Spleen (tissue), 7 donors: ENCODE data around the gene SHC3.

ENCODE experiments used
- CTCF ChIP-seq, 11 experiments: fragments of 200-600 bp in 7 of 11; fragments of 450-650 bp in 4 of 11; sonication (generic) in 4 of 11; IDR thresholded peaks in 8 of 11; conservative IDR thresholded peaks in 3 of 11; 1 replicate in 7 of 11; 2 replicates in 4 of 11; pipeline versions ENCODE4 v1.4.0 to v1.8.0; 2016 to 2021; ENCODE audit warnings: antibody characterized with exemption in 11 of 11, inconsistent platforms in 4 of 11, mild to moderate bottlenecking in 1 of 11
- POLR2A ChIP-seq, 3 donors: fragments of 450-650 bp; IDR thresholded peaks; one replicate each; pipeline ENCODE4 v1.5.1; 2017; ENCODE audit warnings: antibody characterized with exemption in 3 of 3, mild to moderate bottlenecking in 1 of 3
- POLR2AphosphoS5 ChIP-seq, 3 donors: sonication (generic); formaldehyde crosslinking; IDR thresholded peaks; one replicate each; pipeline ENCODE4 v1.5.1; 2017; ENCODE audit warnings: antibody characterized with exemption in 3 of 3
- donor health status: DM: no; HTN: no; CAD: no; lungs with moderate emphysema.
- donor health status: DM: no; HTN: no; CAD: no.
- donor health status: DM: no; HTN: no; CAD: no.

GRCh38 chr9:89039104-89039465 is 139.5 kb downstream of the SHC3 start:
- TF ChIP-seq CTCF (IDR thresholded peaks at IDR 0.05 in 8 of 11, conservative IDR thresholded peaks at IDR 0.05 in 3 of 11), result no peak
- no peak for TF ChIP-seq POLR2AphosphoS5 (IDR thresholded peaks at IDR 0.05)
- TF ChIP-seq POLR2A (IDR thresholded peaks at IDR 0.05), result no peak
